ENCODE results near the gene PACRG. TPM values are rescaled to one million over a fixed set of nuclear protein-coding genes. Genes with fewer than 3 reads are reported as not detected.

Gene PACRG
- total RNA-seq, 1 experiment from 2014 or later: 0.44 TPM

DNA sequence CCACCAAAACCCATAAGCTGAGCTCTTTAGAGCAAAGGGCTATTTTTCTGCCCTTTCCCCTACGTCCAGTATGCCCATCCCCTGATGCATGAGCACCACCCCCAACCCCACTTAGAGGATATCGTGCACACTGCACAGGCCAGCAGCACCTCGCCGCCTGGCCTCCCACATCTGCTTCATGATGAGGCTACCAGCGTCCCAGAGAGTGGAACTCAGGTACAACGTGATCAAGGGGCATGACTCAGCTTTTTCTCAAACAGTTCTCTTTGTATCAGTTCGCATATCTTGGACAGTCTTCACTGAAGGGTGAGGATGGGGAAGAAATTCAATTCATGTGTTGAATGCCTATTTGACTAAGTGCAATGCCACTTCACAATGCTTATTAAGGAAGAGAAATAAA lies 604.8 kb downstream of the PACRG start:
- Mint-ChIP-seq H3K4me1 (peaks cover 25% of the 10 kb centered on the region), H3K27ac (no peak overlapping the region)
- CTCF ChIA-PET: no interaction called here

DNA sequence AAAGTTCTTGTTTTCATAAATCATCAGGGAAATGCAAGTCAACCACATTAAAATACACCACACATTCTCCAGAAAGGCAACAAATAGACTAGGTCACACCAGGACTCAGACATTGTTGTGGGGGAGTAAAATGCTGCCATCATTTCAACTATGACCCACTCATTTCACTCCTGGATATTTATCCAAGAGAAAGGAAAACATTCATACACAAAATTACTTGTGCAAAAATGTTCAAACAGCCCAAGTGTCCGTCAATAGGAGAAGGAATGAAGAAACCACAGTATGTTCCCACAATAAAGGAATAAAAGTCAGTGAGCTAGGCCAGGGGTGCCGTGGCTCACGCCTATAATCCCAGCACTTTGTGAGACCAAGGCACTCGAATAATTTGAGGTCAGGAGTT lies 605.3 kb downstream of the PACRG start:
- CTCF ChIA-PET: no interaction called here
- H3K4me3 Mint-ChIP-seq: no peak overlapping the region
- H3K36me3 Mint-ChIP-seq: no peaks in the 10 kb centered on the region
- H3K4me1 Mint-ChIP-seq: peaks cover 25% of the 10 kb centered on the region
- peaks cover 3% of the 10 kb centered on the region; the same call in 1 of the 2 replicates for H3K9me3 Mint-ChIP-seq
- peaks cover 31% of the 10 kb centered on the region for H3K27me3 Mint-ChIP-seq (ENCODE audit: low read depth)
- no peak for ATAC-seq
- POLR2A ChIA-PET: no interaction called here
- no peak overlapping the region for H3K27ac Mint-ChIP-seq
- no peak for DNase-seq (ENCODE audit: low spot score)
- TF ChIP-seq, protein P1, sequence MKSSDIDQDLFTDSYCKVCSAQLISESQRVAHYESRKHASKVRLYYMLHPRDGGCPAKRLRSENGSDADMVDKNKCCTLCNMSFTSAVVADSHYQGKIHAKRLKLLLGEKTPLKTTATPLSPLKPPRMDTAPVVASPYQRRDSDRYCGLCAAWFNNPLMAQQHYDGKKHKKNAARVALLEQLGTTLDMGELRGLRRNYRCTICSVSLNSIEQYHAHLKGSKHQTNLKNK (CRISPR knock-in tag; IDR thresholded peaks at IDR 0.05): no peak
- TF ChIP-seq CREB1 (CRISPR knock-in tag; IDR thresholded peaks at IDR 0.05): no peak
- TF ChIP-seq CREM (CRISPR knock-in tag; IDR thresholded peaks at IDR 0.05): no peak
- TF ChIP-seq, protein P2, sequence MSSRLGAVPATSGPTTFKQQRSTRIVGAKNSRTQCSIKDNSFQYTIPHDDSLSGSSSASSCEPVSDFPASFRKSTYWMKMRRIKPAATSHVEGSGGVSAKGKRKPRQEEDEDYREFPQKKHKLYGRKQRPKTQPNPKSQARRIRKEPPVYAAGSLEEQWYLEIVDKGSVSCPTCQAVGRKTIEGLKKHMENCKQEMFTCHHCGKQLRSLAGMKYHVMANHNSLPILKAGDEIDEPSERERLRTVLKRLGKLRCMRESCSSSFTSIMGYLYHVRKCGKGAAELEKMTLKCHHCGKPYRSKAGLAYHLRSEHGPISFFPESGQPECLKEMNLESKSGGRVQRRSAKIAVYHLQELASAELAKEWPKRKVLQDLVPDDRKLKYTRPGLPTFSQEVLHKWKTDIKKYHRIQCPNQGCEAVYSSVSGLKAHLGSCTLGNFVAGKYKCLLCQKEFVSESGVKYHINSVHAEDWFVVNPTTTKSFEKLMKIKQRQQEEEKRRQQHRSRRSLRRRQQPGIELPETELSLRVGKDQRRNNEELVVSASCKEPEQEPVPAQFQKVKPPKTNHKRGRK (CRISPR knock-in tag; IDR thresholded peaks at IDR 0.05; ENCODE audit: borderline replicate concordance): no peak
- TF ChIP-seq, protein P3, sequence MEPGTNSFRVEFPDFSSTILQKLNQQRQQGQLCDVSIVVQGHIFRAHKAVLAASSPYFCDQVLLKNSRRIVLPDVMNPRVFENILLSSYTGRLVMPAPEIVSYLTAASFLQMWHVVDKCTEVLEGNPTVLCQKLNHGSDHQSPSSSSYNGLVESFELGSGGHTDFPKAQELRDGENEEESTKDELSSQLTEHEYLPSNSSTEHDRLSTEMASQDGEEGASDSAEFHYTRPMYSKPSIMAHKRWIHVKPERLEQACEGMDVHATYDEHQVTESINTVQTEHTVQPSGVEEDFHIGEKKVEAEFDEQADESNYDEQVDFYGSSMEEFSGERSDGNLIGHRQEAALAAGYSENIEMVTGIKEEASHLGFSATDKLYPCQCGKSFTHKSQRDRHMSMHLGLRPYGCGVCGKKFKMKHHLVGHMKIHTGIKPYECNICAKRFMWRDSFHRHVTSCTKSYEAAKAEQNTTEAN (CRISPR knock-in tag; IDR thresholded peaks at IDR 0.05): no peak
- TF ChIP-seq NFE2L1 (CRISPR knock-in tag; IDR thresholded peaks at IDR 0.05): no peak
- TF ChIP-seq FOXP1 (CRISPR knock-in tag; IDR thresholded peaks at IDR 0.05; ENCODE audit: borderline replicate concordance): no peak
- TF ChIP-seq NR1H2 (CRISPR knock-in tag; IDR thresholded peaks at IDR 0.05): no peak
- TF ChIP-seq, protein P4, sequence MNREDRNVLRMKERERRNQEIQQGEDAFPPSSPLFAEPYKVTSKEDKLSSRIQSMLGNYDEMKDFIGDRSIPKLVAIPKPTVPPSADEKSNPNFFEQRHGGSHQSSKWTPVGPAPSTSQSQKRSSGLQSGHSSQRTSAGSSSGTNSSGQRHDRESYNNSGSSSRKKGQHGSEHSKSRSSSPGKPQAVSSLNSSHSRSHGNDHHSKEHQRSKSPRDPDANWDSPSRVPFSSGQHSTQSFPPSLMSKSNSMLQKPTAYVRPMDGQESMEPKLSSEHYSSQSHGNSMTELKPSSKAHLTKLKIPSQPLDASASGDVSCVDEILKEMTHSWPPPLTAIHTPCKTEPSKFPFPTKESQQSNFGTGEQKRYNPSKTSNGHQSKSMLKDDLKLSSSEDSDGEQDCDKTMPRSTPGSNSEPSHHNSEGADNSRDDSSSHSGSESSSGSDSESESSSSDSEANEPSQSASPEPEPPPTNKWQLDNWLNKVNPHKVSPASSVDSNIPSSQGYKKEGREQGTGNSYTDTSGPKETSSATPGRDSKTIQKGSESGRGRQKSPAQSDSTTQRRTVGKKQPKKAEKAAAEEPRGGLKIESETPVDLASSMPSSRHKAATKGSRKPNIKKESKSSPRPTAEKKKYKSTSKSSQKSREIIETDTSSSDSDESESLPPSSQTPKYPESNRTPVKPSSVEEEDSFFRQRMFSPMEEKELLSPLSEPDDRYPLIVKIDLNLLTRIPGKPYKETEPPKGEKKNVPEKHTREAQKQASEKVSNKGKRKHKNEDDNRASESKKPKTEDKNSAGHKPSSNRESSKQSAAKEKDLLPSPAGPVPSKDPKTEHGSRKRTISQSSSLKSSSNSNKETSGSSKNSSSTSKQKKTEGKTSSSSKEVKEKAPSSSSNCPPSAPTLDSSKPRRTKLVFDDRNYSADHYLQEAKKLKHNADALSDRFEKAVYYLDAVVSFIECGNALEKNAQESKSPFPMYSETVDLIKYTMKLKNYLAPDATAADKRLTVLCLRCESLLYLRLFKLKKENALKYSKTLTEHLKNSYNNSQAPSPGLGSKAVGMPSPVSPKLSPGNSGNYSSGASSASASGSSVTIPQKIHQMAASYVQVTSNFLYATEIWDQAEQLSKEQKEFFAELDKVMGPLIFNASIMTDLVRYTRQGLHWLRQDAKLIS (CRISPR knock-in tag; IDR thresholded peaks at IDR 0.05; ENCODE audit: borderline replicate concordance): no peak
- TF ChIP-seq, protein P5, sequence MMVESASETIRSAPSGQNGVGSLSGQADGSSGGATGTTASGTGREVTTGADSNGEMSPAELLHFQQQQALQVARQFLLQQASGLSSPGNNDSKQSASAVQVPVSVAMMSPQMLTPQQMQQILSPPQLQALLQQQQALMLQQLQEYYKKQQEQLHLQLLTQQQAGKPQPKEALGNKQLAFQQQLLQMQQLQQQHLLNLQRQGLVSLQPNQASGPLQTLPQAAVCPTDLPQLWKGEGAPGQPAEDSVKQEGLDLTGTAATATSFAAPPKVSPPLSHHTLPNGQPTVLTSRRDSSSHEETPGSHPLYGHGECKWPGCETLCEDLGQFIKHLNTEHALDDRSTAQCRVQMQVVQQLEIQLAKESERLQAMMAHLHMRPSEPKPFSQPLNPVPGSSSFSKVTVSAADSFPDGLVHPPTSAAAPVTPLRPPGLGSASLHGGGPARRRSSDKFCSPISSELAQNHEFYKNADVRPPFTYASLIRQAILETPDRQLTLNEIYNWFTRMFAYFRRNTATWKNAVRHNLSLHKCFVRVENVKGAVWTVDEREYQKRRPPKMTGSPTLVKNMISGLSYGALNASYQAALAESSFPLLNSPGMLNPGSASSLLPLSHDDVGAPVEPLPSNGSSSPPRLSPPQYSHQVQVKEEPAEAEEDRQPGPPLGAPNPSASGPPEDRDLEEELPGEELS (CRISPR knock-in tag; IDR thresholded peaks at IDR 0.05): no peak
- TF ChIP-seq ZBTB21 (CRISPR knock-in tag; IDR thresholded peaks at IDR 0.05; ENCODE audit: borderline replicate concordance): no peak

More for the DNA sequence above, 604.8 kb downstream of the PACRG start:
- DNase-seq (ENCODE audit: low spot score): no peak
- no peak for ATAC-seq
- Mint-ChIP-seq H3K36me3 (no peaks in the 10 kb centered on the region), H3K9me3 (peaks cover 4% of the 10 kb centered on the region; the same call in 1 of the 2 replicates), H3K4me3 (no peak overlapping the region), H3K27me3 (ENCODE audit: low read depth) (peaks cover 28% of the 10 kb centered on the region)
- TF ChIP-seq, protein P6, sequence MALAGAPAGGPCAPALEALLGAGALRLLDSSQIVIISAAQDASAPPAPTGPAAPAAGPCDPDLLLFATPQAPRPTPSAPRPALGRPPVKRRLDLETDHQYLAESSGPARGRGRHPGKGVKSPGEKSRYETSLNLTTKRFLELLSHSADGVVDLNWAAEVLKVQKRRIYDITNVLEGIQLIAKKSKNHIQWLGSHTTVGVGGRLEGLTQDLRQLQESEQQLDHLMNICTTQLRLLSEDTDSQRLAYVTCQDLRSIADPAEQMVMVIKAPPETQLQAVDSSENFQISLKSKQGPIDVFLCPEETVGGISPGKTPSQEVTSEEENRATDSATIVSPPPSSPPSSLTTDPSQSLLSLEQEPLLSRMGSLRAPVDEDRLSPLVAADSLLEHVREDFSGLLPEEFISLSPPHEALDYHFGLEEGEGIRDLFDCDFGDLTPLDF (CRISPR knock-in tag; IDR thresholded peaks at IDR 0.05): no peak
- TF ChIP-seq ZNF671 (CRISPR knock-in tag; IDR thresholded peaks at IDR 0.05) (no peak), ELF4 (CRISPR knock-in tag; IDR thresholded peaks at IDR 0.05; ENCODE audit: low read depth) (no peak), NR3C1 (CRISPR knock-in tag; conservative IDR thresholded peaks at IDR 0.05; ENCODE audit: low read depth) (no peak), CREM (CRISPR knock-in tag; IDR thresholded peaks at IDR 0.05) (no peak), ESRRA (CRISPR knock-in tag; IDR thresholded peaks at IDR 0.05; ENCODE audit: borderline replicate concordance) (no peak), ZNF138 (CRISPR knock-in tag; conservative IDR thresholded peaks at IDR 0.05) (no peak), EMX1 (CRISPR knock-in tag; IDR thresholded peaks at IDR 0.05) (no peak), ZNF232 (CRISPR knock-in tag; IDR thresholded peaks at IDR 0.05) (no peak), KAT7 (CRISPR knock-in tag; IDR thresholded peaks at IDR 0.05; ENCODE audit: borderline replicate concordance) (no peak)
- TF ChIP-seq, protein P7, sequence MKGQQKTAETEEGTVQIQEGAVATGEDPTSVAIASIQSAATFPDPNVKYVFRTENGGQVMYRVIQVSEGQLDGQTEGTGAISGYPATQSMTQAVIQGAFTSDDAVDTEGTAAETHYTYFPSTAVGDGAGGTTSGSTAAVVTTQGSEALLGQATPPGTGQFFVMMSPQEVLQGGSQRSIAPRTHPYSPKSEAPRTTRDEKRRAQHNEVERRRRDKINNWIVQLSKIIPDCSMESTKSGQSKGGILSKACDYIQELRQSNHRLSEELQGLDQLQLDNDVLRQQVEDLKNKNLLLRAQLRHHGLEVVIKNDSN (CRISPR knock-in tag; IDR thresholded peaks at IDR 0.05): no peak
- TF ChIP-seq, protein P8, sequence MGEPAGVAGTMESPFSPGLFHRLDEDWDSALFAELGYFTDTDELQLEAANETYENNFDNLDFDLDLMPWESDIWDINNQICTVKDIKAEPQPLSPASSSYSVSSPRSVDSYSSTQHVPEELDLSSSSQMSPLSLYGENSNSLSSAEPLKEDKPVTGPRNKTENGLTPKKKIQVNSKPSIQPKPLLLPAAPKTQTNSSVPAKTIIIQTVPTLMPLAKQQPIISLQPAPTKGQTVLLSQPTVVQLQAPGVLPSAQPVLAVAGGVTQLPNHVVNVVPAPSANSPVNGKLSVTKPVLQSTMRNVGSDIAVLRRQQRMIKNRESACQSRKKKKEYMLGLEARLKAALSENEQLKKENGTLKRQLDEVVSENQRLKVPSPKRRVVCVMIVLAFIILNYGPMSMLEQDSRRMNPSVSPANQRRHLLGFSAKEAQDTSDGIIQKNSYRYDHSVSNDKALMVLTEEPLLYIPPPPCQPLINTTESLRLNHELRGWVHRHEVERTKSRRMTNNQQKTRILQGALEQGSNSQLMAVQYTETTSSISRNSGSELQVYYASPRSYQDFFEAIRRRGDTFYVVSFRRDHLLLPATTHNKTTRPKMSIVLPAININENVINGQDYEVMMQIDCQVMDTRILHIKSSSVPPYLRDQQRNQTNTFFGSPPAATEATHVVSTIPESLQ (CRISPR knock-in tag; IDR thresholded peaks at IDR 0.05): no peak
- TF ChIP-seq, protein P9, sequence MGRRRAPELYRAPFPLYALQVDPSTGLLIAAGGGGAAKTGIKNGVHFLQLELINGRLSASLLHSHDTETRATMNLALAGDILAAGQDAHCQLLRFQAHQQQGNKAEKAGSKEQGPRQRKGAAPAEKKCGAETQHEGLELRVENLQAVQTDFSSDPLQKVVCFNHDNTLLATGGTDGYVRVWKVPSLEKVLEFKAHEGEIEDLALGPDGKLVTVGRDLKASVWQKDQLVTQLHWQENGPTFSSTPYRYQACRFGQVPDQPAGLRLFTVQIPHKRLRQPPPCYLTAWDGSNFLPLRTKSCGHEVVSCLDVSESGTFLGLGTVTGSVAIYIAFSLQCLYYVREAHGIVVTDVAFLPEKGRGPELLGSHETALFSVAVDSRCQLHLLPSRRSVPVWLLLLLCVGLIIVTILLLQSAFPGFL (CRISPR knock-in tag; IDR thresholded peaks at IDR 0.05; ENCODE audit: borderline replicate concordance): no peak
- POLR2A ChIA-PET: no interaction called here
